Measurements from ENCODE around the gene ZNF726.
"Not testable (repeated sequence)": the region's sequence is repeated elsewhere in the genome, so short reads cannot be mapped to it uniquely, and the experiment has no call there.

The ZNF726 gene

DNA sequence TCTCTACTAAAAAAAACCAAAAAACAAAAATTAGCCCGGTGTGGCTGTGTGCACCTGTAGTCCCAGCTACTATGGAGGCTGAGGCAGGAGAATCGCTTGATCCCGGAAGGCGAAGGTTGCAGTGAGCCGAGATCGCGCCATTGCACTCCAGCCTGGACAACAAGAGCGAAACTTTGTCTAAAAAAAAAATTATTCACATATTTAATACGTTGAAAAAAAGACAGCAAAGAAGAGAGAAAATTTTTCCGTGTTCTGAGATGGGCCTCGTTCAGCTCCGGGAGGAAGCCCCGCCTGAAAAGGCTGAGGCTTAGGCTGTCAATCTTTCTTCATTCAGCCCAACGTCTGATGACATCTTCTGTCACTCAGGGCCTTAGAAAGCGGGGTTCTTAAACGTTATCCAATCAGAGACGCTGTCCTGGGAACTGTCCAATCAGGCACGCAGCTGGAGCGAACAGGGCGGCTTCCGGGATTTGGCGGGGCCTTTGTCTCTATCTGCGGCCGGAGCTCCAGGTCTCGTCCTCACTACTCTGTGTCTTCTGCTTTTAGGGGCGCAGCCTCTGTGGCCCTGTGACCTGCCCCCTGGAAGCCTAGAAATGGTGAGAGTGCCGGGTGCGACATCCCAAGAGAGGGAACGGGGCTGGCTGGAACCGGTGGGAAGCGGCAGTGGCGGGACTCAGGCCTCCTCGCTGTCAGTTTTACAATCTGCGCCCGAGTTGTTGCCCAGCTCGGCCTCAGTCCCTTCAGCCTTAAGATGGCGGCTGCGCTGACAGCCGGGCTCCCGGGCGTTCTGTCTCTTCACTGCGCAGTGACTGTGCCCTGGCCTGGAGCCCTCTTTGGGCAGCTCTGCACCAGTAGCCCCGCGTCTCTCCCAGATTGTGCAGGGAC lies at the start of gene ZNF726:
Gene ZNF726, plus strand, starts transcription at position 485 of the 885 bp plus-strand sequence. Its CDS starts 109 bp downstream, at position 594.
- DNase-seq = peak; percentile 76 to 77

- DNase-seq = no peak
Measured at GRCh38 chr19:23867895-23868294, 46.8 kb upstream of the ZNF726 start.

GRCh38 chr19:23868630-23869029 lies 46.1 kb upstream of the ZNF726 start:
- DNase-seq = no peak

GRCh38 chr19:23872282-23872919 lies 42.3 kb upstream of the ZNF726 start:
- DNase-seq = no peak

GRCh38 chr19:23876261-23876660 lies 38.4 kb upstream of the ZNF726 start:
- DNase-seq = no peak

GRCh38 chr19:23876756-23877155 lies 37.9 kb upstream of the ZNF726 start:
- not testable (repeated sequence) for DNase-seq

DNA sequence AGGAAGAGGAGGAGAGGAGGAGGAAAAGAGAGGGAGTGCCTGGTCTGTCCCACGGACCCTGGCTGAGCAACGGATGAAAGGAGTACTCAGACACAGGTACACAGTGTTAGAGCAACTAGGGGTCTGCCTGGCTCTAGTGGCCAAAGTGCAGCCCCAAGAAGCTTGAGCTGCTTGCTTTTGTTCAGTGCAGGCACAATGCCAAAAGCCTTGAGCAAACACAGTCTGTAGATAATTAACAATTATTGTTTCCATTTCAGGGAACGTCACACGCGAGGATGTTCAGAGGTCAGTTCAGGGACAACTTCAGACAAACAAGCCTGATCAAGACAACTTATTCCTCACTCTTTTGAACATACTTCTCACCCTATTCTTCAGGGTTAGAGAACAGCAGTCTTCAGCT lies 32.2 kb upstream of the ZNF726 start:
- no peak for DNase-seq

- no peak for DNase-seq
Measured at GRCh38 chr19:23884363-23884762, 30.3 kb upstream of the ZNF726 start.

DNA sequence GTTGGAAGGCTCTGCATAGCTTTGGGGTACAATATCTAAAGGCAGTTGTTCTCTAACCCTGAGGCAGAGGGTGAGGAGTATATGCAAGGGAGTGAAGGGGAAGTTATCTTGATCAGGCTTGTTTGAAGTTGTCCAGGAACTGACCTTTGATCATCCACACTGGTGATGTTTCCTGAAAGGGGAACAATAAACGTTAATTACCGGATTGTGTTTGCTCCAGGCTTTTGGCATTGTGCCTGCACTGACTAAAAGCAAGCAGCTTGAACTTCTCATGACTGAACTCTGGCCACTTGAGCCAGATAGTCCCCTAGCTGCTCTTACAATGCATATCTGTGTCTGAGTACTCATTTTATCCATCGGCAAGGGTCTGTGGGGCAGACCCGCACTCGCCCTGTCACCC lies 27.0 kb upstream of the ZNF726 start:
- no peak for DNase-seq

- DNase-seq = not testable (repeated sequence)
Measured at GRCh38 chr19:23896096-23896495, 18.6 kb upstream of the ZNF726 start.

DNA sequence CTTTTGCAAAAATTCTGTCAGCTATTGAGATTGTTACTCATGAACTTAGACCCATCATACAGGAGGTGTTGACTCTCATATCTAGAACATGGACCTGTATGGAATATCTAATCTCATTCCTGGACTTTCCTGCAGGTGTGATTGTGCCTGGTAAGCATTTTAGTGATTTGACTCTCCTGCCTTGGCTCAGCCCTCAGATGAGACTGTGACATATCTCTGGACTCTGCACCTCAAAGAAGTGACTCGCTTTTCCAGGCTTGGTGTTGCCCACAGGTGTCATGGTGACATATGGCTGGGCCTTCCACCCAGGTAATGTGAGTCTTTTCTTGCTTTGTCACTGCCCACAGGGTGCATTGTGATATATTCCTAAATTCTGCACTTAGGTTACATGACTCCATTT lies 17.8 kb upstream of the ZNF726 start:
- DNase-seq = no peak

DNA sequence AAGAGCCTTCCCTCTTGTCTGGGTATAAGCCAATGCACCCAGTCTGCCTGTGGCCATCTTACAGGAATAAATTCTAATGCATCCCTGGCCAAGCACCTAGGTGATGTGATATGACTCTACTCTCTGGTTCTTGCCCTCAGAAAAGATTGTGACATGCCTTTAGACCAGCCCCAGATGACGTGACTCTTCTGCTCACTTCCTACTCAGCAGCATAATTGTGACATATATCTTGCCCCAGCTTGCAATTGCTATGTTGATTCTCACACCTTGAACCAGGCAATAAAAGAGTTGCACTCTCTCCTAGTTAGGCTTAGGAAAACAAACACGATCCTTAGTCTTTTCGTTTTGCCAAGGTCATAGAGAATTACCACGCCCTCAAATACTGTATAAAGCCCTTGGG lies 13.3 kb upstream of the ZNF726 start:
- DNase-seq = no peak

DNA sequence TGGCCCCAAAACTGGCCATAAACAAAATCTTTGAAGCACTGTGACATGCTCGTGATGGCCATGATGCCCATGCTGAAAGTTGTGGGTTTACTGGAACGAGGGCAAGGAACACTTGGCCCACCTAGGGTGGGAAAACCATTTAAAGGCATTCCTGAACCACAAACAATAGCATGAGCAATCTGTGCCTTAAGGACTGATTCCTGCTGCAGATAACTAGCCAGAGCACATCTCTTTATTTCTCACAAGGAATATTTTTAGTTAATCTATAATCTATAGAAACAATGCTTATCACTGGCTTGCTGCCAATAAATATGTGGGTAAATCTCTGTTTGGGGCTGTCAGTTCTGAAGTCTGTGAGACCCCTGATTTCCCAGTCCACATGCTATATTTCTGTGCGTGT lies 10.3 kb upstream of the ZNF726 start:
- no peak for DNase-seq

DNA sequence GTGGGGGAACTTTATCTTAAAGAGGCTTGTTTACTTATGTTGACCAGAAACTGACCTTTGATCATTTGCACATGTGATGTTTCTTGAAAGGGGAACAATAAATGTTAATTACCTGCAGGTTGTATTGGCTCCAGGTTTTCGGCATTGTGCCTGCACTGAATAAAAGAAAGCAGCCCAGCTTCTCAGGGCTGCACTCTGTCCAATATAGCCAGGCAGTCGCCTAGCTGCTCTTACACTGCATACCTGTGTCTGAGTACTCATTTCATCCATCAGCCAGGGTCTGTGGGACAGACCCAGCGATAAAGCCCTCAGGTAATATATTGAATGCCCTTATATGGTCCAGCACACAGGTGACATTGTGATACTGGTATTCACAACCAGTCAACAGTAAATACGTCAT lies 8.9 kb upstream of the ZNF726 start:
- DNase-seq = no peak

DNA sequence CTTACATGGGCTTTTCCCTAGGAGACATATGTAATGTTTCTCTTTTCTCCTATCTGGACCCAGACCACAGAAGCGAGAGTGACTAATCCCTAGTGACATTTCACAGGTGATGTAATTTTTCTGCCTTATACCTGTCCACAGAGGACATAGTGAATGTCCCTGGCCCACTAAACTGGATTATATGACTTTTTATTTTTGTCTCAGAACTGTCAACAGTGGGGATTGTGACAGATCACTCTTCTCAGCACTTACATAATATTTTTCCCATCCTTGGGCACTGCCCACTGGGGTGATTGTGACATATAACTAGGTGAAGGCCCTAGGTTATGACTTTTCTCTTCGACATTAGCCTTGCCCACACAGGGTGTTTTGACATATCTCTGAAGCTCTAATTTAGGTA lies 7.9 kb upstream of the ZNF726 start:
- DNase-seq = no peak

GRCh38 chr19:23908165-23908564 lies 6.5 kb upstream of the ZNF726 start:
- DNase-seq = no peak

DNA sequence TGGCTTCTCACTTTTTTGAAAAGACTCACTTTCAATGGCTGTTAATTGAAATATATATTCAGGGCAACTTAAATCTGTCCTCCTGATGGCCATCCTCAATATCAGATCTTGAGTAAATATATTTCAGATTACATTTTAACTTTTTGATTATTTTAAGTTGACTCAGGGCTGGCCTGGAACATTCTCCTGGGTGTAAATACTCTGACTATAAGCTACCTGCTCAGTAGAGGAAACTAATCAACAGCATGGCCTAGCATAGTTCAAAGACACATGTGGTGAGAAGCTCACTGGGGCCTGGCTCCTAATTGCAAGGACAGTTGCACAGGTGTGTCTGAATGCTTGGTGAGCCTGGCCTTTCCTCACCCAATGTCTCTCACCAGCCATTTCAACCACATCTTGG lies 5.5 kb upstream of the ZNF726 start:
- DNase-seq = no peak

GRCh38 chr19:23913931-23914330 lies 755 bp upstream of the ZNF726 start:
- DNase-seq = no peak

GRCh38 chr19:23916991-23917390 lies 2.3 kb downstream of the ZNF726 start:
- no peak for DNase-seq

DNA sequence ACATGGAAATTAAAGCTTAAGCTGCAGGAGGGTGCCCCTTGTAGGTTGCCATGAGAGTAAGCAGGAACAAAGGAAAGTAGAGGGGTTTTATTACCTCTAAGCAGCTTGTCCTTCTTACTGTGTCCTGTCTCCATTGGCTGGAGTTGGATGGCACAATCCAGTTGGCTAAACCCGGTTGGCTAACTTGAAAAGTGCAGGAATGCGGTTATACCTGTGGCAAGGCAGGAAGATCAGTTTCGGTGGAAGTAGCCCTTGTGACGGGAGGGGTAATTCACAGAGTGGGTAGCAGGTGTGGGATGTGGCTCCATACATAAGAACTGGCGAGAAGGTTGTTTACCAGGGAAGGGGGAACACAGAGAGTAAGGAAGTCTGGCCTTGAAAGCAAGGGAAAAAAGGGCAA lies 3.2 kb downstream of the ZNF726 start:
- no peak for DNase-seq

DNA sequence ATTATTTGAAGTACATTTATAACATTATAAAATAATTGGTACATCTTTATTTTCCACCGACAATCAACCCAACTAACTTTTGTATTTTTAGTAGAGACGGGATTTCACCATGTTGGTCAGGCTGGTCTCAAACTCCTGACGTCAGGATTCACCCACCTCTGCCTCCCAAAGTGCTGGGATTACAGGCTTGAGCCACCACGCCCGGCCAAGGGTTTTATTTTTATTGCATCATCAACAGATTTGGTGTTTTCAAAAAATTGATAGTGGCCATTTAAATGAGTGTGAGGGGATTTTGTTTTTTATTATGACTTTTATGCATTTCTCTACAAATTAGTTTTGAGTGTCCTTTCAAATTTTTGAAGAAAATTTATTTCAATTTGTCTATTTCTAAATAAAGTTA lies 10.6 kb downstream of the ZNF726 start:
- no peak for DNase-seq

DNA sequence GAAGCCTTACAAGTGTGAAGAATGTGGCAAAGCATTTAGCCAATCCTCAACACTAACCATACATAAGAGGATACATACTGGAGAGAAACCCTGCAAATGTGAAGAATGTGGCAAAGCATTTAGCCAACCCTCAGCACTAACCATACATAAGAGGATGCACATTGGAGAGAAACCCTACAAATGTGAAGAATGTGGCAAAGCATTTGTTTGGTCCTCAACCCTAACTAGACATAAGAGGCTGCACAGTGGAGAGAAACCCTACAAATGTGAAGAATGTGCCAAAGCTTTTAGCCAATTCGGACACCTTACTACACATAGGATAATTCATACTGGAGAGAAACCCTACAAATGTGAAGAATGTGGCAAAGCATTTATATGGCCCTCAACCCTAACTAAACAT lies 18.2 kb downstream of the ZNF726 start:
- DNase-seq = no peak

DNA sequence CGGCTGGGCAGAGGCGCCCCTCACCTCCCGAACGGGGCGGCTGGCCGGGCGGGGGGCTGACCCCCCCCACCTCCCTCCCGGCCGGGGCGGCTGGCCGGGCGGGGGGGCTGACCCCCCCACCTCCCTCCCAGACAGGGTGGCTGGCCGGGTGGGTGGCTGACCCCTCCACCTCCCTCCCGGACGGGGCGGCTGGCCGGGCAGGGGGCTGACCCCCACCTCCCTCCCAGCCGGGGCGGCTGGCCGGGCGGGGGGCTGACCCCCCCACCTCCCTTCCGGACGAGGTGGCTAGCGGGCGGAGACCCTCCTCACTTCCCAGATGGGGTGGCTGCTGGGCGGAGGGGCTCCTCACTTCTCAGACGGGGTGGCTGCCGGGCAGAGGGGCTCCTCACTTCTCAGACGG lies 22.3 kb downstream of the ZNF726 start:
- DNase-seq = not testable (repeated sequence)

DNA sequence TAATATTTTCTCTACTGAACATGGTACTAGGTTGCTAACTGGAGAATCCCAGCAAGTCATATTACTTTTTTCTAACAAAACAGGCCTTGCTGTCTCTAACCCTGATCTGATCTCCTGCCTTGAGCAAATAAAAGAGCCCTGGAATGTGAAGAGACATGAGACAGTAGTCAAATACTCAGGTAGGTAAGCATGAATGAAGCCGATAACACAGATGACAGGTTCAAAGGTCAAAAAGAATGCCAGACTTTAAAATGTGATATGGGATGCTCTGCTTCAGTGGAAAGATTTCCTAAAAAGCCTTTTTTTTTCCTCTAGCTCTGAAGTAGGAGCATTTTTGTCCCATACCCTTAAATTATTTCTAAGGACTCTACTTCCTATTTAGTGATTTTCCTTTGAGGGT lies 28.7 kb downstream of the ZNF726 start:
- no peak for DNase-seq

DNA sequence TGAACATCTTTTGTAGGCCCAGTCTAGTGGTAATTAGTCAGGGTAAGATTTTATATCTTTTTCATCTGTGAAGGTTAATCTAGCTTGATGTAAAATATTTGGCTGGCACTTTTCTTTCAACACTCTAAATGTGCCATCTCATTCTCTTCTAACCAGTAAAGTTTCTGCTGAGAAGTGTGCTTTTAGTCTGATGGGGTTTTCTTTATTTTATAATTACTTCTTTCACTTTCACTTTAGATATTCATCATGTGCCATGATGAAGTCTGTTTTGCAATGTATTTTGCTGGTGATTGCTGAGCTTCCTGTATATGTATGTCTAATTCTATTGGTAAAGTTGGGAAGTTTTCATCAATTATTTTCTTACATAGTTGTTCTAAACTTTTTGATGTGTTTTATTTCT lies 31.9 kb downstream of the ZNF726 start:
- no peak for DNase-seq
